DOHH2 (cell line): ENCODE data around the gene ELP1.

Source experiments
- H3F3A ChIP-seq: fragments of 200-600 bp; sonication (generic), shearing (Covaris generic); 2 replicates; pipeline ENCODE4 v1.6.0; 2016; ENCODE audit warnings: antibody characterized with exemption, mild to moderate bottlenecking; ENCODE audit not compliant: control insufficient read depth, insufficient read depth
- H3K27ac ChIP-seq: fragments of 200-600 bp; sonication (generic); 2 replicates; pipeline ENCODE4 v1.5.1; 2014; ENCODE audit warnings: low read depth, mild to moderate bottlenecking, low read length, moderate library complexity
- H3K27me3 ChIP-seq: fragments of 200-600 bp; sonication (generic); 2 replicates; pipeline ENCODE4 v1.6.1; 2014; ENCODE audit warnings: mild to moderate bottlenecking, low read length, mixed read lengths; ENCODE audit not compliant: control insufficient read depth
- H3K36me3 ChIP-seq: fragments of 200-600 bp; sonication (generic); 2 replicates; pipeline ENCODE4 v1.6.1; 2014; ENCODE audit warnings: mild to moderate bottlenecking, low read length, moderate library complexity, mixed read lengths; ENCODE audit not compliant: control insufficient read depth
- H3K4me1 ChIP-seq: fragments of 200-600 bp; sonication (generic); 2 replicates; pipeline ENCODE4 v1.6.1; 2014; ENCODE audit warnings: mild to moderate bottlenecking, low read length, mixed read lengths; ENCODE audit not compliant: control insufficient read depth
- H3K4me2 ChIP-seq: fragments of 200-600 bp; sonication (generic); 2 replicates; pipeline ENCODE4 v1.6.0; 2014; ENCODE audit warnings: mild to moderate bottlenecking, low read length, moderate library complexity
- H3K4me3 ChIP-seq: fragments of 200-600 bp; sonication (generic); 2 replicates; pipeline ENCODE4 v1.5.1; 2014; ENCODE audit warnings: mild to moderate bottlenecking, low read length, mixed read lengths
- H3K79me2 ChIP-seq: fragments of 200-600 bp; sonication (generic); 2 replicates; pipeline ENCODE4 v1.6.1; 2014; ENCODE audit warnings: mild to moderate bottlenecking, low read length, mixed read lengths; ENCODE audit not compliant: control insufficient read depth
- H3K9me2 ChIP-seq: fragments of 200-600 bp; sonication (generic); replicated peaks from 2 replicates; pipeline ENCODE4 v1.6.1; 2014; ENCODE audit warnings: mild to moderate bottlenecking, low read length, mixed read lengths; ENCODE audit not compliant: control insufficient read depth
- H3K9me3 ChIP-seq: fragments of 200-600 bp; sonication (generic); 2 replicates; pipeline ENCODE4 v1.6.1; 2014; ENCODE audit warnings: antibody characterized with exemption, low read length, mixed read lengths; ENCODE audit not compliant: control insufficient read depth, insufficient read depth
- H4K20me1 ChIP-seq: fragments of 200-600 bp; sonication (generic); 2 replicates; pipeline ENCODE4 v1.6.0; 2014; ENCODE audit warnings: low read depth, mild to moderate bottlenecking, antibody characterized with exemption, low read length, moderate library complexity; ENCODE audit not compliant: control insufficient read depth, insufficient read depth
- EZH2phosphoT487 ChIP-seq: fragments of 200-600 bp; sonication (generic); IDR thresholded peaks from 2 replicates; pipeline ENCODE4 v1.6.1; 2017; ENCODE audit warnings: borderline replicate concordance, mild to moderate bottlenecking, antibody characterized with exemption, low read length, moderate library complexity, mixed read lengths
- TF ChIP-seq, protein P1 (sequence below): fragments of 200-600 bp; sonication (generic); IDR thresholded peaks from one replicate; pipeline ENCODE4 v1.5.1; 2014; ENCODE audit warnings: antibody characterized with exemption, mild to moderate bottlenecking, low read depth, low read length; ENCODE audit not compliant: poor library complexity, severe bottlenecking

Gene ELP1

GRCh38 chr9:108933718-108934322 is at the start of gene ELP1:
TSS of gene ELP1 (minus strand) at chr9:108934124. CDS start at chr9:108931146, 2,978 bp downstream.
- peaks cover 47% of the 10 kb centered on the region for H3K79me2 ChIP-seq
- H3K9me3 ChIP-seq = no peaks in the 10 kb centered on the region
- no peaks in the 10 kb centered on the region for H3K27me3 ChIP-seq
- H3K27ac ChIP-seq = peak within 1 kb of the TSS; percentile 50
- peak within 1 kb of the TSS; percentile 94 for H3K4me3 ChIP-seq
- no peaks in the 10 kb centered on the region for H3K9me2 ChIP-seq
- no peaks in the 10 kb centered on the region for H3F3A ChIP-seq
- peaks cover 18% of the 10 kb centered on the region for H3K4me1 ChIP-seq
- H3K4me2 ChIP-seq = peak within 1 kb of the TSS; percentile 65
- H4K20me1 ChIP-seq = no peaks in the 10 kb centered on the region
- no peak for TF ChIP-seq EZH2phosphoT487
- TF ChIP-seq, protein P1, sequence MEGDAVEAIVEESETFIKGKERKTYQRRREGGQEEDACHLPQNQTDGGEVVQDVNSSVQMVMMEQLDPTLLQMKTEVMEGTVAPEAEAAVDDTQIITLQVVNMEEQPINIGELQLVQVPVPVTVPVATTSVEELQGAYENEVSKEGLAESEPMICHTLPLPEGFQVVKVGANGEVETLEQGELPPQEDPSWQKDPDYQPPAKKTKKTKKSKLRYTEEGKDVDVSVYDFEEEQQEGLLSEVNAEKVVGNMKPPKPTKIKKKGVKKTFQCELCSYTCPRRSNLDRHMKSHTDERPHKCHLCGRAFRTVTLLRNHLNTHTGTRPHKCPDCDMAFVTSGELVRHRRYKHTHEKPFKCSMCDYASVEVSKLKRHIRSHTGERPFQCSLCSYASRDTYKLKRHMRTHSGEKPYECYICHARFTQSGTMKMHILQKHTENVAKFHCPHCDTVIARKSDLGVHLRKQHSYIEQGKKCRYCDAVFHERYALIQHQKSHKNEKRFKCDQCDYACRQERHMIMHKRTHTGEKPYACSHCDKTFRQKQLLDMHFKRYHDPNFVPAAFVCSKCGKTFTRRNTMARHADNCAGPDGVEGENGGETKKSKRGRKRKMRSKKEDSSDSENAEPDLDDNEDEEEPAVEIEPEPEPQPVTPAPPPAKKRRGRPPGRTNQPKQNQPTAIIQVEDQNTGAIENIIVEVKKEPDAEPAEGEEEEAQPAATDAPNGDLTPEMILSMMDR = peak; percentile 50
- H3K36me3 ChIP-seq = peaks cover 19% of the 10 kb centered on the region

DNA sequence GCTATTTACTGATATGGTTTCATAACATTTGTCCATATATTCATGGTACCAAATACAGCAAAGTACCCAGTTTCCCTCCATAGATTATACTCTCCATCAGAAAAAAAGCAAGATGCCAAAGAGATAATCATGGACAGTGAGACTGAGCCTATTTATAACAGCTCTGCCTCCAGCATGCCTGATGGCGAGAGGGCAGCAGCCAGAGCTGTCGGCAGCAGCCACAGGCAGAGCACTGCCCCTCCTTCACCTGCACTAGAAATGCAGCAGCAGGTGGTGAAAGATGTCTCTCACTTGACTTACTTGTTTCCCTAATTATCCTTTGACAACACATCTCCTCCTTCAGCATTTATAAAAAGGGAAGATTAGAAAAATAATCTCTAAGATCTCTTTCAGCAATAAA is 47.0 kb upstream of the ELP1 start:
- TF ChIP-seq EZH2phosphoT487 = no peak
- TF ChIP-seq, protein P1 = no peak
- Histone ChIP-seq H3K9me3 (no peaks in the 10 kb centered on the region), H3K4me2 (no peak overlapping the region), H3K27me3 (no peaks in the 10 kb centered on the region), H3K36me3 (peaks cover 24% of the 10 kb centered on the region), H3F3A (no peaks in the 10 kb centered on the region), H3K9me2 (no peaks in the 10 kb centered on the region), H3K79me2 (no peaks in the 10 kb centered on the region), H3K4me3 (no peak overlapping the region), H3K4me1 (no peaks in the 10 kb centered on the region), H3K27ac (no peak overlapping the region), H4K20me1 (no peaks in the 10 kb centered on the region)

DNA sequence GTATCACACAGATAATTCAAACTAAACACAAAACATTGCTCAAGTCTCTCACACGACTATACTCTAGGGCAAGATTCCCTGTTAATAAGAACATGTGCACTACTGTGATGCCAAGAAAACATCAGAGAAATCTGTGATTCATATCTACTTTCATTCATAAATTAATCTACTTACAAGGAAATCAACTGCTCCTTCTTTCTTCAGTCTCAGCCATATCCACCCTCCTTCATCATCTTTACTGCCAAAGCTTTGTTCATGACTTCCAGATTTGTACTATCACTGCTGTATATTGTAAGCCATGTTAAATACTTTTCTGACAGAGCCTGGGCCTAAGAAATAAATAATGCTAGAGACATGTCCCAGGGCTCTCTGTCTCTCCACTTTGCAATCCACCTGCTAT is 44.3 kb upstream of the ELP1 start:
- no peaks in the 10 kb centered on the region for H3K27me3 ChIP-seq
- H3K4me2 ChIP-seq = no peak overlapping the region
- no peaks in the 10 kb centered on the region for H3K9me2 ChIP-seq
- no peaks in the 10 kb centered on the region for H4K20me1 ChIP-seq
- no peak overlapping the region for H3K4me3 ChIP-seq
- H3K27ac ChIP-seq = no peak overlapping the region
- no peaks in the 10 kb centered on the region for H3K4me1 ChIP-seq
- H3K9me3 ChIP-seq = no peaks in the 10 kb centered on the region
- no peaks in the 10 kb centered on the region for H3F3A ChIP-seq
- no peak for TF ChIP-seq EZH2phosphoT487
- TF ChIP-seq, protein P1 = no peak
- no peaks in the 10 kb centered on the region for H3K79me2 ChIP-seq
- H3K36me3 ChIP-seq = peaks cover 29% of the 10 kb centered on the region
